Amniotic epithelial cell (primary cell): ENCODE measurements around the gene OPN1LW.
"Not testable (repeated sequence)": the region's sequence is repeated elsewhere in the genome, so short reads cannot be mapped to it uniquely, and the experiment has no call there.

Source experiments
- DNase-seq: peaks from one replicate; pipeline ENCODE4 v3.0.0-alpha.2; 2010; ENCODE audit warnings: low read depth

Gene OPN1LW

DNA sequence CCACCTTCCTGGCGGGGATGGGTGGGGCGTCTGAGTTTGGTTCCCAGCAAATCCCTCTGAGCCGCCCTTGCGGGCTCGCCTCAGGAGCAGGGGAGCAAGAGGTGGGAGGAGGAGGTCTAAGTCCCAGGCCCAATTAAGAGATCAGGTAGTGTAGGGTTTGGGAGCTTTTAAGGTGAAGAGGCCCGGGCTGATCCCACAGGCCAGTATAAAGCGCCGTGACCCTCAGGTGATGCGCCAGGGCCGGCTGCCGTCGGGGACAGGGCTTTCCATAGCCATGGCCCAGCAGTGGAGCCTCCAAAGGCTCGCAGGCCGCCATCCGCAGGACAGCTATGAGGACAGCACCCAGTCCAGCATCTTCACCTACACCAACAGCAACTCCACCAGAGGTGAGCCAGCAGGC lies at the start of gene OPN1LW:
OPN1LW (plus strand) TSS at position 234 of the 400 bp plus-strand sequence; CDS start at position 275, 41 bp downstream.
- DNase-seq, result not testable (repeated sequence)

DNA sequence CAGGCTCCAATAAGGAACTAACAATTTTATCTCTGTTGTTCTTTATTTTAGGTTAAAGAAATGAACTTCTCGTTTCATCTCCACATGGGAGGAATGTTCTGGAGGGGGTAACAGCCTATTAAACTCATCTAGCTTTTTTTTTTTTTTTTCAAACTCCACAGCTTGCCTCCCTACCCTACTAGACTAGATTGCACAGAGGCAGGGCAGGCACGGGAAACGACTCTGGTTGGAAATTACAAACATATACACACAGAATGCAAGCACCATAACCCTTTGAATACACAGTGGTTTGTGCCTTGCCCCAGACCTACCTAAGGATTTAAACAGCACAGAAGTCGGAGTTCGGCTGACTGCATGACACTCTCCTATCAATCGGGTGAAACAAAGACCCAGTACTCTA lies 49.2 kb upstream of the OPN1LW start:
- DNase-seq, result no peak

DNA sequence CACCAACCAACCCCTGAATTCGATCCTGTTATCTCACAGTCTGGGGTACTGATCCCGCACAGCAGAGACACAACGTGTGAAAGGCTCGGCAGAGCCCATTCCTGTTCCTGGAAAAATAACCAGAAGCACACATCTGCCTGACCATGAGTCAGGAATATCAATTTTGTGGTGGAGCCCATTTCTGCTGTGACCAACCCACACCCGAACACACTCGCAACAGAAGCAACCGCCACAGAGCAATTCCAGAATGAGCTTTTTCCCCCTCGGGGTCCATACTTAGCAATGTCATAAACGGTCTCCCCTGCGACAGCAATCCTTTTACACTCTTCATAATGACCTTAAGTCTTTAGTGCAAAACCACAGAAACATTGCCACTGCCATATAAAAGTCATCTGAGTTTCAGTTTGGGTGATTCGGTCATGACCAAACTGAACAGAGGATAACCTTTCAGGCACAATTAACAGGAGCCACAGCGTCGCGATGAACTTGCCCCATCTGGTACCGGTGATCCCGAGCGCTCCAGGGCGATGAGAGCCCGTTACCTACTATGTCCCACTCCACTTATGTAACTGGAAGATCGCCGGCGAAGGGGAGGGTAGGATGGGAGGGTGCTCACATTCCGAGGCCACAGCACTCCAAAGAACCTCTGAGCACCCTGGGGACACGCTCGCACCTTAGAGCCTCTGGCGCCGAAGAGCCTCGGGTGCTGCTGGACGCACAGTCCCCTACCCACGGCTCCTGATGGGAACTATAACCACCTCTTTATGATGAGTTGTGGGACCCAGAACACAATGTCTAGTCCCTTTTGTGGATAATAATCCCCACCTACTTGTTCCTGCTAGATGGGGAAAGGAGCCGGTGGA lies 47.7 kb upstream of the OPN1LW start:
- peak; percentile 29 for DNase-seq

DNA sequence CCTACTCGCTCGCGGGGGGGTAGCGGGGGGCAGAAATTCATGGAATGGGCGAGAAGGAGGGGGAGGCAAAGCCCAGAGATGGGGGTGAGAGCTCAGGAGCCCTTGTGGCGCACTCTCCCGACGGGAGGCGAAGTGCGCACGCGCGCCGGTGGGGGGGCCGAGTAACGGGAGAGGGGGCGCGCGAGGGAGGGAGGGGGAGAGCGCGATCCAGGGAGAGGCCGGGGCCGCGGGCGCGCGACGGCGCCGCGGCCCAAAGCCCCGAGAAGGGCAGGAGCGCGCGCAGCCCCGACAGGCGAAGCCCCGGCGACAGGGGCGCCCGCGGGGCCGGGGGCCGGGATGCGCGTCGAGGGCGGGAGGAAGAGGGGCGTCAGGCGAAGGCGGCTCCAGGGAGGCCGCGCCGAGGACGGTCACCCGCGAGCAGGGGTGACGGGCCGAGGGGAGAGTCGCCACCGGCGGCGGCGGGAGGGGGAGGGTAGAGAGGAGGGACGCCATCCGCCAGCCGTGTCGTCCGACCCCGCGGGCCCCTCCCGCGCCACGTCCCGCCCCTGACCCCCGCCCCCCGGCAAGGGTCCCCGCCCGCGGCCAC lies 46.9 kb upstream of the OPN1LW start:
- peak; percentile 41 for DNase-seq

DNA sequence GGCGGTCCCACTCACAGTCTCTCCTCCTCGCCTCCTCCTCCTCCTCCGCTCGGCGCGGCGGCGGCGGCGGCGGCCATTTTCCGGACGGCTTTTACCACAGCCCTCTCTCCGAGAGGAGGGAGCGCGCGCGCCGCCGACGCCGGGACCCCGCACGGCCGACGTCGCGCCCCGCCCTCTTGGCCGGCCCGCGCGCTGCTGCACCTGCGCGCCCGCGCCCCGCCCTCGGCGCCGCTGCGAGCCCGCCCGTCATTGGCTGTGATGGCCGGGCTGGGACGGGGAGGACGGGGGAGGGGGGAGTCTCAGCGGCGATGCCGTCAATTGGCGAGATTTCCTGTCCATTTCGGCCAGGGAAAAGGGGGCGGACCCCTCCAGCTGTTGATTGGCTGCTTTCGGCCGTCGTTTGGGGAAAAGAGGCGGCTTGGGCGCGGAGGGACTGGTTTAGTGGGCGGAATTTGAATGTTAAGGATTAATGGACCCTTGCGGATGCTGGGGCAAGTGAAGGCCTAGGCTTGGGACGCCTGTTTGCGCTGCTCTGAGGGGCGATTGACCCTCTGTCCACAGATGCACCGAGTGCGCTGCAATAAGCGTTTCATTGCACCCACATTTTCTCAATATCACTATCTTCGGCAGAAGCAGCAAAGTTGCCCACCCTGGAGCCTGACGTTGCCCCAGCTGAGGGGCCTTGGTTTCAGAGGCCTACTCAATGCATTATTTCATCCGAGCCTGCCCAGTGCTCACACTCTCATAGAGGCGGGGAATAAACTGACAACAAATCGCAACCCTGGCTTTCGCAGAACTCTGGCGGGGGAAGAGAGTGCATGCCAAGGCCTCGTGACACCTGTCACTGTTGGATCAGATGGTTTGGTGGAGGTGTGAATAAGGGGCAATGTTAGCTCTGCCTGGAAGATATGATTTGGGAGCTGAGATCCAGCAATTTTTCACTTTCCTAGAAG lies 46.2 kb upstream of the OPN1LW start, which contains the start of gene MECP2:
MECP2 (minus strand) TSS at position 129 of the 953 bp plus-strand sequence.
- DNase-seq, result peak; percentile 85

DNA sequence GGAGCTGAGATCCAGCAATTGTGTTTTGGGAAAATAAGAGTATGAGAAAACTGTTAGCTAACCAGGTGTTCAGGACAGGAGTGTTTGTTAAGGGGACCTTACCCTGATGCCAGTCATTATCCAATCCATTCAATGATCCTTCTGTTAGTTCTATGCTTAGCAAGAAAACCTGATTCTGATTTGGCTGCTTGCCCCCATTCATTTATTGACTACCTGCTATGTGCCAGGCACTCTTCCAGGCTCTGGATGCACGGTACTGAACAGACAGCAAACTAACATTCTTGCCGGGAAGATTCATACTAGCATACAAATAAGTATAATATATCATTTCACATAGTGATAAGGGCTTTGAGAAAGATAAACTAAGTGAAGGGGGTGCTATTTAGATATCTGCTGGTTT lies 45.5 kb upstream of the OPN1LW start:
- no peak for DNase-seq

DNA sequence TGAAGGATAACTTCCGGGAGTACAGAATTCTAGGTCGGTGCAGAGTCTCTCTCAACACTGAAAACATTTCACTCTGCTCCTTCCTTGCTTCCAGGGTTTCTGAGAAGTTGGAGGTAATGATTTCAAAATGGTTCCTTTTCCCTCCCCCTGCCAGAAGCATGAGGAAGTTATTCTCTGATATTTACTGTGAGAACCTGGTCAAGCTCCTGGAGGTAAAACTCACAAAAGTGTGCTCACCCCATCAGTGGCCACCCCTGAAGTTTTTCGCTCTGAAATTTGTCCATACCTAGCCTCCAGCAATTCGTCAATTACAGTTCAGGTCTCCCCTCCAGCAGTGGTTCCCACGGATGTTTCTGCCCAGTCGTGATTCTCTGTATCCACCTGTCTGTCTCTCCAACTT lies 30.3 kb upstream of the OPN1LW start:
- DNase-seq, result no peak

DNA sequence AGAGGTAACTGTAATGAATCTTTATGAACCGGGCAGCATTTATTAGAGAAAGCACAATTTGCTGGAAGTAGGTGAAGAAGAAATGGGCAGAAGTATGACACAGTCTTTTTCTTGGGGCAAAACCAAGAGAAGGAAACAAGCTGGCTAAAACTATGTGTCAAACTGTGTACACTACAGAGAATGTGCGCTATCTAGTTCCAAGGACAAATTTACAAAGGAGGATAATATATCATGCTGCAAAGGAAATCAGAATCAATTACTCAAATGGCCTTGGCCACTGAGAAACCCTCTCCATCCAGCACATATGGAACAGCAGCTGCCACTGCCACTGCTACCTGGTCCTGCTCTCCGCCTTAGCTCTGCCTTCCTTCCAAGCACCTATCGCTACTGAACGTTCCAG lies 29.4 kb upstream of the OPN1LW start:
- no peak for DNase-seq

DNA sequence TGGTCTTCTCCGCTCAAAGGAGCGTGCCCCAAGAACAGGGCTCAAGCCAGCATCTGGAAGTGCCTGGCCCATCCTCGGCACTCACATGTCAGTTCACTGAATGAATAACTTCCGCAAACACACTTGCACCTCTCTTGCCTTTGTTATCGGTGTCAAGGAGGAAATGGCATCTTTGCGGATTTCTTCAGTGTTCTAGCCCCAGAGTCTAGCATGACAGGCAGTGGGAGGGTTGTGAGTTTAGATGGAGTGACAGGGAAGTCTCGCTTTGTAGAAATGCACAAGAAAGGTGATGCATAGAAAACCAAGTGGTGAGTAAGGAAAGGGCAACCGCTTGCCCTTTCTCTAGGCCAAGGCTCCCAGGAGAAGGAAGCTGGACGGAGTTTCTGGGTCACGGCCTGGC lies 29.0 kb upstream of the OPN1LW start:
- no peak for DNase-seq

DNA sequence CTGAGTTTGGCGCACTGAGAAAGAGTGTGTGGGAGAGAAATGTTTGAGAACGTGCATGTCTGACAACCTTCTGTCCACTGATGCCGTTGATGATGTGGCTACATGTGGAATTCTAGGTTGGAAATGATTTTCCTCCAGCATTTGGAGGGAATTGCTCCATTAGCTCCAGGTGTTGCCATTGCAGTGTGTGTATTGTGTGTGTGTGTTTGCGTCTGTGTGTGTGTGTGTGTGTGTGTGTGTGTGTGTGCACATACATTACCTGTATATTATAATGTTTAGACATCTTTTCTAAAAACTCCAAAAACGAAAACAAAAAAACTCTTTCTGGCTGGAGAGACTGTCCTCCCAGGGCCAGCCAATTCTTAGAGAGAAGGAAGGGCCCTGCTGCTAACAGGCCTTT lies 28.3 kb upstream of the OPN1LW start:
- DNase-seq, result no peak

DNA sequence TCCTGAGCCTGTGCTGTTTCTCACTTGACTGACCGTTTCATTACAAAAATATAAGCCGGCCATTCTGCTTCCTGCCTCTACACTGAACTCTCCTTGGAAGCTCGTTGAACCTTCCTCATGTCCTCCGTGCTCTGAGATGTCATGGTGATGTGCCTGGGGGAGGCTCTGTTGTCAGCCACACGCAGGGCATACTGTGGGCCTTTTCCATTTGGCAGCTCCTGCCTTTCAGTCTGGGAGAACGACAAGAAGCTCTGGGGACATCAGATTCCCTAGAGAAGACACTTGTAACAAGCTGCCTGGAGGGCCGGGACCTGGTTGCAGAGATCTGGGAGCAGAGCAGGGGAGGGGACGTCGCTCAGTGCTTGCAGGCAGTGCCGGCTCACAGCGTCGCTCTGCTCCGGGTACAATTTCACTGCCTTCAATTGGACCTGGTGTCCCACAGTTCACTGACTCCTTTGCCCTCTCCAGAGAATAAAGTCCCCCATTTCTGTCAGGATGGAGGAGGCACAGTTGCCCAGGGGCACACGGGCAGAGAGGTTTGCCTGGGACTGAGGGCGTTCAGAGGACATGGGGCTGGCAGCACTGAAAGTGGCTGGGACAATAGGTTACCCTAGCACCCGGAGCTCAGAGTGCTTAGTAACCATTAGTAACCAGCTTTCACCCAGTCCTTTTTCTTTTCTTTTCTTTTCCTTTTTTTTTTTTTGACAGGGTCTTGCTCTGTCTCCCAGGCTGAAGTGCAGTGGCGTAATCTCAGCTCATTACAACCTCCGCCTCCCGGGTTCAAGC lies 27.4 kb upstream of the OPN1LW start:
- DNase-seq, result no peak

DNA sequence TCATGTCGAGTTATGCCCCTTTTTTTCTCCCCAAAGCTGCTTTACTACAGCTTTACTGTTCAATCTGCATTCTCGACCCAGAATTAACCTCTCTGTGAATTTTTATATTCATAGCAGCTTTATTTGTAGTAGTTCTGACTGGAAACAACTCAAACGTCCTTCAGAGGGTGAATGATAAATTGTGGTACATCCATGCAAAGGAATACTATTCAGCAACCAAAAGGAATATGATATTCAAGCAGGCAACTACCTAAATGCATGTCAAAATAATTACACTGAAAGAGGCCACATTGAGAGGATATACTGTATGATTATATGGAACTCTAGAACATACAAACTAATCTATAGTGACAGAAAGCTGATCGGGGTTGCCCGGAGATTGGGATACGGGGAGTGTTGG lies 26.5 kb upstream of the OPN1LW start:
- no peak for DNase-seq

DNA sequence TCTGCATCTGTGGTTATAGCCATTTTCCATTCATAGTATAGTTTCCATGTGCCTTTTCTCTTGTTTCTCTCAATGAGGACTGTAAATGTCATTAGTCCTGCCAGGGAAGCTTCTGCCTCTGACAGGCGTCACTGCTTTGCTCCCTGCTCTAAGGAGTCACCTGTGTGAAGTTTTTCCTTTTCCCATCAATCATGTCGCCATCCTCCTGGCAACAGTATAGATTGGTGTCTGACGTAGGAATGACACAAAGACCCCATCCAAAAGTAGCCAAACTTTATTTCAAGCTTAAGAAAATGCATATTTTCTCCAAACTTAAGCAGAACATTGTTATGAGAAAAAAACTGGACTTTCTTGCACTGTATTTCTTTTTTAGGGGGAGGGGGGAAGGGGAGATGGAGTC lies 23.5 kb upstream of the OPN1LW start:
- no peak for DNase-seq

DNA sequence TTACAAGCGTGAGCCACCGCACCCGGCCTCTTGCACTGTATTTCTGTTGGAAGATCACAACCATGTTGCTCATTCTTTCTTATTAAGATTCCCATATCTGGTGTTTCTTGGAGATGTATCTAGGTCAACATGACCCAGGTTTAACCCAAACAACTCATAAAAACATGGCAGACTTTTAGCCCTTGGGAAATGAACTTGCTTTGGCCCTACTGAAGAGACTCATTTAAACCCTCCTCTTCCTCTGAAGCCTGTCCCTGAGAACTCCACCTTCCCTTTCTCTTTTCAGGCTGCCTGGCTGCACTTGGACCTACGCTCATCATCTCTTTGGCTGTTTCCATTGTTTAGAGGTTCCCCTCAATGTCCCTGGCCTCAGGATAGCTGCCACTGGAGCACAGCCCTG lies 22.8 kb upstream of the OPN1LW start:
- no peak for DNase-seq

DNA sequence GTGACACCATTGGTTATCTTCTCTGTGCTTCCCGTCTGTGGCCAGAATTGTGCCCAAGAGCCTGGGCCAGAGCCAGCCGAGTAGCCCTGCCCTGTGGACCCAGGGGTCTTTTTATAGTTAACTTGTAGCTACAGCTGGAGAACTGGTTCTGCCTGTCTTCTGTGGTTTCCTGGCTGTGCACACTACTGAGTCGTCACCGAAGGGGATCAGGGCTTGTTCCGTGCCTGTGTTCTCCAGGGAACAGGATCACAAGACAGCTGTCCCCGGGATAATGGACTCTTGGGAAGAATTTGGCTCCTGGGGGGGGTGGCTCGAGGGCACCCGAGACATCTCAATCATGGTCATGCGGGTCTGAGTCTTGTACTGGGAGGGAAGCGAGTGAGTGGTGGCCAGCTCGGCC lies 22.1 kb upstream of the OPN1LW start:
- DNase-seq, result no peak

DNA sequence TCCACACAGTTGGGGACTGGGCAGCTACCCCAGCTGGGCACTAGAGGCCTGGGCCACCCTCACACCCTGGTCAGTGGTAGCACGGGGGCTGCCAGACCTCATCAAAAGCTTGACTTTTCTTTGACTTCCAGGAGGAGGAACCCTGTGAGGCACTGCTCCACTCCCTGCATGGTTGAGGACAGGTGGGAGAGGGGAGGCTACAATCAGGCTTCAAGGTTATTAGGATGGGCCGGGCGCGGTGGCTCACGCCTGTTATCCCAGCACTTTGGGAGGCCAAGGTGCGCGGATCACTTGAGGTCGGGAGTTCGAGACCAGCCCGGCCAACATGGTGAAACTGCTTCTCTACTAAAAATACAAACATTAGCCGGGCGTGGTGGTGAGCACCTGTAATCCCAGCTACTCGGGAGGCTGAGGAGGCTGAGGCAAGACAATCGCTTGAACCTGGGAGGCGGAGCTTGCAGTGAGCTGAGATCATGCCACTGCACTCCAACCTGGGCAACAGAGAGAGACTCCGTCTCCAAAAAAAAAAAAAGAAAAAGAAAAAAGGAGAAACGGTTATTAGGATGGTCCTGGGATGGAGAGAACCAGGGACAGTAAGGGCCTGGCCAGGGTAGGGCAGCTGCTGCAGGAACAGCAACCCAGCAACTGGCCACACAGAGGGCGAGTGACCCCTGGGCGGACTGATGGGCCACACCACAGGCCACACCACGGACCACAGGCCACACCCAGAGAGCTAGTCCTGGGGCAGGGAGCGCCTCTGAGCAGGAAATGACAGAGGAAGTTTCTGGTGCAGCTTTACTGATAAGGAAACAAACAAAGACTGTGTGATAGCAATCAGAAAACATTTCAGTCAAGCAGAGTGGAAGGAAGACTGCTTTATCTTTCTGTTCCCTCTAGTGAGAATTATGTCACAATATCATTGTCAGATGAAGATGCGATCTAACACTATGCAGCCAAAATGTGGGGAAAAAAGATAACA lies 20.5 kb upstream of the OPN1LW start:
- peak; percentile 10 for DNase-seq

DNA sequence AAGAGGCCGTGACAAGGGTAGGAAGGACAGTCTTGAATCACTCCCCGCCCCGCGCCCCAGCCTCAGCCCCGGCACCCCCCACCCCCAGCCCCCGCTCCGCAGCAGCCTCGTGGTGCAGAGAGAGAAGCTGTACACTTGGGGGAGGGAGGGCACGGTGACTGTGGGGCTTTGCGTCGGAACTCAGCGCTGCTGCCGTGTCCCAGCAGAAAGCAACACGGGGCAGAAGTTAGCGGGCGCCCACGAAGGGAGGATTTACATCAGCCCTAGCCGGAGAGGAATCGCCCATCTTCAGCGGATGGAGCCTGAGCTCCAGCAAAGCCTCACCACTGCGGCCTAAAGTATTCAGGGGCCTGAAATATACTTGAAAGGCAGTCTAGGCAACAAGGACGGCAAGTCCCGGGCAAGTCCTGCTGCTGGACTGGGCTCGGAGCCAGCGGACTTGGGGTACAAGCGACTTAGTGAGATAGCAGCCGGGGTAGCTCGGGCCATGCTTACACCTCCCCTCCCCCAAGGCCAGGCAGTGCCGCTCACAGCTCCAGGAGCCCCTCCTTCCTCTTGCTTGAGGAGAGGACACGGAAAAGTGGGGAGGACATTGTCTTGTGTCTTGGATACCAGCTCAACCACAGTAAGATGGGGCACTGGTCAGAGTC lies 18.5 kb upstream of the OPN1LW start:
- DNase-seq, result no peak

DNA sequence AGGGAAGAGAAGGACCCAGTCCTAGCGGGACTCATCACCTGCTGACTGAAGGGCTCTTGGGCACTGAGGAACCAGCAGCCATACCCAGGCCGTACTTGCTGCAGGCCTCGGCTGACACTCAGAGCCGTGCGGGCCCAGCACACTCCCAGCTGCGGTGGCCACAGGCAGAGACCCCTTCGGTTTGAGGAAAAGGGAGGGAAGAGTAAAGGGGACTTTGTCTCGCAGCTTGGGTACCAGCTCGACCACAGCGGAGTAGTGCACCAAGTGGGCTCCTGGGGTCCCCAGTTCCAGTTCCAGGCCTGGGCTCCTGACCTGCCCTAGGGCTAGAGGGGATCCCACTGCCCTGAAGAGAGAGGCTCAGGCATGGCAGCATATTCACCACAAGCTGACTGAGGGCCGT lies 17.9 kb upstream of the OPN1LW start:
- DNase-seq, result no peak

DNA sequence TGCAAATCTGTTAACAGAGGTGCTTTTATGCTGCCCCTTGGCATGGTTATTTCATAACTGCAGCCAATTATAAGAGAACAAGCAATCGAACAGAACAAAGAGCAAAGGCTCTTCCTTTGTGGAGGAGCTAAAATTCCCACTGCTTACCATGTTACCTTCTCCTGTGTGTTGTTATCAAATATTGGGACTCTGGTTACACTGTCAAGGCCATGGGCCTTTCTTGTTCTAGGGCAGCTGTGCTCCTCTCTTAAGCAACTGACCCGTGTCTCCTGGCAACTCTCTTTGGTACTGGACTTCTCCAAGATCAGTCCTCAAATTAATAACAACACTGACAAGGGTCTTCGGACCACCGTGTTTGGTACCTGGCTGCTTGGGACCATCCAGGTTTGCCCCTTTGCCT lies 12.1 kb upstream of the OPN1LW start:
- no peak for DNase-seq

DNA sequence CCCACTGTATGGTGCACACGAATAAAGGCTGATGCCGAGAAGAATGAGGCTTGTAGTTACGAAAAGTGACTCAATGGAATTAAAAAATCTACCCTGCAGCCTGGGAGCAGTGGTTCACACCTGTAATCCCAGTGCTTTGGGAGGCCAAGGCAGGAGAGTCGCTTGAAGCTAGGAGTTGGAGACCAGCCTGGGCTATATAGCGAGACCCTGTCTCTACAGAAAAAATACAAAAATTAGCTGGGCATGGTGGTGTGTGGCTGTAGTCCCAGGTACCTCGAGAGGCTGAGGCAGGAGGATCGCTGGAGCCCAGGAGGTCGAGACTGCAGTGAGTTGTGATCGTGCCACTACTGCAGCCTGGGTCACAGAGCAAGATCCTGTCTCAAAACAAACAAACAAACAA lies 11.7 kb upstream of the OPN1LW start:
- no peak for DNase-seq
